ENCODE data around the gene PEX14.
A peak's percentile ranks its signal among the peaks of the same experiment; 100 is the strongest.

The PEX14 gene

GRCh38 chr1:10494418-10494753 lies 19.6 kb downstream of the PEX14 start:
- in situ Hi-C loops (cut with HindIII; ENCODE audit: low sequenced_read_pairs) = loop anchor here (10.0 kb wide), 3 partner anchors 70 to 450 kb away; no protein-coding TSS in a partner anchor
- TF ChIP-seq CTCF (IDR thresholded peaks at IDR 0.05; ENCODE audit: low read depth, low read length, missing control alignments) = no peak
- DNase-seq (ENCODE audit: low read depth) = no peak
- H3K4me3 ChIP-seq (ENCODE audit: low read depth, low read length) = no peak overlapping the region

- H3K4me3 ChIP-seq (ENCODE audit: low read depth, low read length) = peak overlapping the region; percentile 14
- in situ Hi-C loops (cut with HindIII; ENCODE audit: low sequenced_read_pairs) = loop anchor here (10.0 kb wide), 3 partner anchors 70 to 450 kb away; no protein-coding TSS in a partner anchor
- TF ChIP-seq CTCF (IDR thresholded peaks at IDR 0.05; ENCODE audit: low read depth, low read length, missing control alignments) = peak; percentile 86
- DNase-seq (ENCODE audit: low read depth) = no peak
Measured at GRCh38 chr1:10494754-10495474, 20.2 kb downstream of the PEX14 start.

GRCh38 chr1:10495475-10495817 lies 20.7 kb downstream of the PEX14 start:
- DNase-seq (ENCODE audit: low read depth) = no peak
- no peak overlapping the region for H3K4me3 ChIP-seq (ENCODE audit: low read depth, low read length)
- TF ChIP-seq CTCF (IDR thresholded peaks at IDR 0.05; ENCODE audit: low read depth, low read length, missing control alignments) = no peak
- in situ Hi-C loops (cut with HindIII; ENCODE audit: low sequenced_read_pairs) = loop anchor here (10.0 kb wide), 3 partner anchors 71 to 449 kb away; no protein-coding TSS in a partner anchor

GRCh38 chr1:10495952-10496351 lies 21.2 kb downstream of the PEX14 start:
- DNase-seq (ENCODE audit: low read depth) = no peak
- in situ Hi-C loops (cut with HindIII; ENCODE audit: low sequenced_read_pairs) = loop anchor here (10.0 kb wide), 3 partner anchors 71 to 449 kb away; no protein-coding TSS in a partner anchor
- no peak for TF ChIP-seq CTCF (IDR thresholded peaks at IDR 0.05; ENCODE audit: low read depth, low read length, missing control alignments)
- H3K4me3 ChIP-seq (ENCODE audit: low read depth, low read length) = no peak overlapping the region

GRCh38 chr1:10497109-10497508 lies 22.4 kb downstream of the PEX14 start:
- in situ Hi-C loops (cut with HindIII; ENCODE audit: low sequenced_read_pairs) = loop anchor here (10.0 kb wide), 3 partner anchors 72 to 448 kb away; no protein-coding TSS in a partner anchor
- no peak for DNase-seq (ENCODE audit: low read depth)
- no peak overlapping the region for H3K4me3 ChIP-seq (ENCODE audit: low read depth, low read length)
- no peak for TF ChIP-seq CTCF (IDR thresholded peaks at IDR 0.05; ENCODE audit: low read depth, low read length, missing control alignments)

- no peak overlapping the region for H3K4me3 ChIP-seq (ENCODE audit: low read depth, low read length)
- TF ChIP-seq CTCF (IDR thresholded peaks at IDR 0.05; ENCODE audit: low read depth, low read length, missing control alignments) = no peak
- DNase-seq (ENCODE audit: low read depth) = no peak
- in situ Hi-C loops (cut with HindIII; ENCODE audit: low sequenced_read_pairs) = loop anchor here (10.0 kb wide), 3 partner anchors 73 to 447 kb away; no protein-coding TSS in a partner anchor
Measured at GRCh38 chr1:10498231-10498630, 23.5 kb downstream of the PEX14 start.
